C4-2B (cell line): Measurements from ENCODE around the gene NEU1.

Experiments
- H3K27ac ChIP-seq: fragments of 450-650 bp; 2 replicates; pipeline ENCODE4 v1.5.1; 2017
- ZFX ChIP-seq: fragments of 450-650 bp; IDR thresholded peaks from 2 replicates; pipeline ENCODE4 v1.6.1; 2017
- TF ChIP-seq, protein P1 (sequence below): fragments of 450-650 bp; conservative IDR thresholded peaks from 2 replicates; pipeline ENCODE4 v1.5.1; 2017; ENCODE audit warnings: mild to moderate bottlenecking

The NEU1 gene

DNA sequence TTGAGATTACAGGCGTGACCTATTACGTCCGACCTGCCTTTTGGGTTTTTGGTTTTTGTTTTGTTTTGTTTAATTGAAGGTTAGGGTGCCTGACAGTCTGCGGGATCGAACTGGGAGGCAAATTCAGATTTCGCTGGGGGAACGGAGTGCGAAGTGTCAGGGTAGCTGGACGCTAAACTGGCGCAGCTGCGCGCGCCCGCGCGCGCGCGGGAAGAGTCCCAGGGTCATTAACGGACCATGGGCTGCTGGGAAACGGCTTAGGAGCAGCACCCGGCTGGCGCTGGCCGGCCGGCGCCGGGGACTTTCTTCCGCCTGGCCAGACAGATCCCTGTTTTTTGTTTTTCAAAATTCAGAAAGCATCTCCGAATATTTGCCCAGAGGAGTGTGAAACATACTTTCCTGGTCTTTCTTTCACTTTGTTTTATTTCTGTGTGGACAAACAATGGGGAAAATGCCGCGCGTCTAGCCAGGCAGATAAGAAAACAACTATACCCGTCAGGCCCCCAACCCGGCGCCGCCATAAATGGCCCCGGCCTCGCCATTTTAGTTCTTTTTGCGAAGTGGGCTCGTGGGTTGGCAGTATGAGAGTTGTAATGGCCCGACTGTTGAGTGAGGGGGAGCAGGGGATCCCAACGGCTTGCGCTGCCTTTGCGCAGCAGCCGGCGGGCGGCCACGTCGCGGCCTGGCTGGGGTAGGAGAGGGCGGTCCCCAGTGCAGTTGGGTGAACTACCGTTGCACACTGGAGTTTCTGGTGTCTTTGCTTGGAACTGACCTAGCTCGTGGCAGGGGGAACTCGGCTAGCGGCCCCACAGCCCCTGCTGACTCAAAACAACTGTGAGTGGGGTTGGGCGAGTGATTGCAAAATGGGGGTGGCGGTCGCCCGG is 28.0 kb downstream of the NEU1 start:
- TF ChIP-seq, protein P1, sequence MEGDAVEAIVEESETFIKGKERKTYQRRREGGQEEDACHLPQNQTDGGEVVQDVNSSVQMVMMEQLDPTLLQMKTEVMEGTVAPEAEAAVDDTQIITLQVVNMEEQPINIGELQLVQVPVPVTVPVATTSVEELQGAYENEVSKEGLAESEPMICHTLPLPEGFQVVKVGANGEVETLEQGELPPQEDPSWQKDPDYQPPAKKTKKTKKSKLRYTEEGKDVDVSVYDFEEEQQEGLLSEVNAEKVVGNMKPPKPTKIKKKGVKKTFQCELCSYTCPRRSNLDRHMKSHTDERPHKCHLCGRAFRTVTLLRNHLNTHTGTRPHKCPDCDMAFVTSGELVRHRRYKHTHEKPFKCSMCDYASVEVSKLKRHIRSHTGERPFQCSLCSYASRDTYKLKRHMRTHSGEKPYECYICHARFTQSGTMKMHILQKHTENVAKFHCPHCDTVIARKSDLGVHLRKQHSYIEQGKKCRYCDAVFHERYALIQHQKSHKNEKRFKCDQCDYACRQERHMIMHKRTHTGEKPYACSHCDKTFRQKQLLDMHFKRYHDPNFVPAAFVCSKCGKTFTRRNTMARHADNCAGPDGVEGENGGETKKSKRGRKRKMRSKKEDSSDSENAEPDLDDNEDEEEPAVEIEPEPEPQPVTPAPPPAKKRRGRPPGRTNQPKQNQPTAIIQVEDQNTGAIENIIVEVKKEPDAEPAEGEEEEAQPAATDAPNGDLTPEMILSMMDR, result no peak
- TF ChIP-seq ZFX, result no peak
- peak overlapping the region; percentile 97 for H3K27ac ChIP-seq

DNA sequence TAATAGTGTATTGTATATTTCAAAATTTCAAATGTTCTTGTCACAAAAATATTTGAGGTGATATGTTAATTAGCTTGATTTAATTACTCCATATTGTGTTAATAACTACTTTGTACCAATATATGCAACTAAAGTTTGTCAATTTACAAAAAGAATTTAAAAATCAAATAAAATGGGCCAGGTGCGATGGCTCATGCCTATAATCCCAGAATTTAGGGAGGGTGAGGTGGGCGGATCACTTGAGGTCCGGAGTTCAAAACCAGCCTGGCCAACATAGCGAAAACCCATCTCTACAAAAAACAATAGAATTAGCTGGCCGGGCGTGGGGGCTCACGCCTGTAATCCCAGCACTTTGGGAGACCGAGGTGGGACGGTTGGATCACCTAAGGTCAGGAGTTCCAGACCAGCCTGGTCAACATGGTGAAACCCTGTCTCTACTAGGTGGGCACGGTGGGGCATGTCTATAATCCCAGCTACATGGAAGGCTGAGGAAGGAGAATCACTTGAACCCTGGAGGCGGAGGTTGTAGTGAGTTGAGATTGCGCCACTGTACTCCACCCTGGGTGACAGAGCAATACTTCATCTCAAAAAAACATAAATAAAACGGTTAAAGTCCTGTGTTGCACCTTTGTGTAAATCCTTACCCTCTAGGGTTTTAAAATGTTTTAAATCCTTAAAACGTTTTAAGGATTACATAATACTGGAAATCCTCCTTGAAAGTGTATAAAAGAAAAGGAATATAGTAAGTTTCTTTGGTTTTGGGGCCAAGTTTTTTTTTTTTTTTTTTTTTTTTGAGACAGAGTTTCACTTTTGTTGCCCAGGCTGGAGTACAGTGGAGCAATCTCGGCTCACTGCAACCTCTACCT is 31.0 kb downstream of the NEU1 start:
- TF ChIP-seq, protein P1, result no peak
- no peak for TF ChIP-seq ZFX
- peak overlapping the region; percentile 52; the same call in 1 of the 2 replicates for H3K27ac ChIP-seq

DNA sequence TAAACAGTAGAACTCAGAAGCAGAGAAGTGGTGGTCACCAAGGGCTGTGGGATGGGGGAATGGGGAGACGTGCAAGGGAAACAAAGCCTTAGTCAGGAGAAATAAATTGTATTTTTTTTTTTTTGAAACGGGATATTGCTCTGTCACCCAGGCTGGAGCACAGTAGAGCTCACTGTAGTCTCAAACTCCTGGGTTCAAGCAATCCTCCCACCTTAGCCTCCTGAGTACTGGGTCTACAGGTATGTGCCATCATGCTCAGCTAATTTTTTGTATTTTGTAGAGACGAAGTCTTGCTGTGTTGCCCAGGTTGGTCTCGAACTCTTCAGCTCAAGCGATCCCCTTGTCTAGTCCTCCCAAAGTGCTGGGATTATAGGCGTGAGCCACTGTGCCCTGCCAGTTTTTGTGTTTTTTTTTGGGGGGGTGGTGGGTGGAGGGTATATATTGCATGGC is 31.7 kb downstream of the NEU1 start:
- TF ChIP-seq, protein P1, result no peak
- no peak for TF ChIP-seq ZFX
- H3K27ac ChIP-seq, result peak overlapping the region; percentile 52

DNA sequence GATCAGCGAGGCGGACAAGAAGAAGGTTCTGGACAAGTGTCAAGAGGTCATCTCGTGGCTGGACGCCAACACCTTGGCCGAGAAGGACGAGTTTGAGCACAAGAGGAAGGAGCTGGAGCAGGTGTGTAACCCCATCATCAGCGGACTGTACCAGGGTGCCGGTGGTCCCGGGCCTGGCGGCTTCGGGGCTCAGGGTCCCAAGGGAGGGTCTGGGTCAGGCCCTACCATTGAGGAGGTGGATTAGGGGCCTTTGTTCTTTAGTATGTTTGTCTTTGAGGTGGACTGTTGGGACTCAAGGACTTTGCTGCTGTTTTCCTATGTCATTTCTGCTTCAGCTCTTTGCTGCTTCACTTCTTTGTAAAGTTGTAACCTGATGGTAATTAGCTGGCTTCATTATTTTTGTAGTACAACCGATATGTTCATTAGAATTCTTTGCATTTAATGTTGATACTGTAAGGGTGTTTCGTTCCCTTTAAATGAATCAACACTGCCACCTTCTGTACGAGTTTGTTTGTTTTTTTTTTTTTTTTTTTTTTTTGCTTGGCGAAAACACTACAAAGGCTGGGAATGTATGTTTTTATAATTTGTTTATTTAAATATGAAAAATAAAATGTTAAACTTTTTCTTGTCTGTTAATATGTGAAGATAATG is 32.9 kb downstream of the NEU1 start:
- no peak for TF ChIP-seq ZFX
- TF ChIP-seq, protein P1, result peak; percentile 57
- H3K27ac ChIP-seq, result peak overlapping the region; percentile 72

DNA sequence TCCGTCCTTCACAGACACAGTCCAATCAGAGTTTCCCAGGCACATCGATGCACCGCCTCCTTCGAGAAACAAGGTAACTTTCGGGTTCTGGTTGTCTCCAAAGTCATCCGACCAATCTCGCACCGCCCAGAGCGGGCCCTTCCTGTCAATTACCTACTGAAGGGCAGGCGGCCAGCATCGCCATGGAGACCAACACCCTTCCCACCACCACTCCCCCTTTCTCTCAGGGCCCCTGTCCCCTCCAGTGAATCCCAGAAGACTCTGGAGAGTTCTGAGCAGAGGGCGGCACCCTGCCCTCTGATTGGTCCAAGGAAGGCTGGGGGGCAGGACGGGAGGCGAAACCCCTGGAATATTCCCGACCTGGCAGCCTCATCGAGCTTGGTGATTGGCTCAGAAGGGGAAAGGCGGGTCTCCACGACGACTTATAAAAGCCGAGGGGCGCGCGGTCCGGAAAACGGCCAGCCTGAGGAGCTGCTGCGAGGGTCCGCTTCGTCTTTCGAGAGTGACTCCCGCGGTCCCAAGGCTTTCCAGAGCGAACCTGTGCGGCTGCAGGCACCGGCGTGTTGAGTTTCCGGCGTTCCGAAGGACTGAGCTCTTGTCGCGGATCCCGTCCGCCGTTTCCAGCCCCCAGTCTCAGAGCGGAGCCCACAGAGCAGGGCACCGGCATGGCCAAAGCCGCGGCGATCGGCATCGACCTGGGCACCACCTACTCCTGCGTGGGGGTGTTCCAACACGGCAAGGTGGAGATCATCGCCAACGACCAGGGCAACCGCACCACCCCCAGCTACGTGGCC is 35.1 kb downstream of the NEU1 start, which contains the start of gene HSPA1B:
HSPA1B (plus strand) TSS at position 453 of the 794 bp plus-strand sequence; CDS start at position 666, 213 bp downstream.
- H3K27ac ChIP-seq, result peak within 1 kb of the TSS; percentile 96
- TF ChIP-seq ZFX, result no peak
- TF ChIP-seq, protein P1, result no peak

DNA sequence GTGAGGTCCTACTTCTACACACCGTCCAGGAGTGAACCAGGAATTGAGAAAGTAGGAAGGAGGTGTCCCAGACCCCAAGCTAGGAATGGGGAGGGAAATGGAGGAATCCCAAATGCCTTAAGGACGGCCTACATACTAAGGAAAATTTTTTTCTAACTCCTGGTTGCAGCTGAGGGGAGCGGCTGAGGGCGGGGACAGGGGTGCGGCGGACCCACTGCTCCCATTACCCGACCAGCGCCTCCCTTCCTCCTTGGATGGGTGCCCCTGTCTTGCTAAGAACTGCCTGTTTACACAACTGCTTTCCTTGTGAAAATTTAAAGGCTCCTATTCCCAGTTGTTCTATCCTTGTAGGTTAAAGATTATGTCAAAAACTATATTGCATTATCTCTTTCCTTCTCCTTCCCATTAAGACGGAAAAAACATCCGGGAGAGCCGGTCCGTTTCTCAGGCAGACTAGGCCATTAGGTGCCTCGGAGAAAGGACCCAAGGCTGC is 35.8 kb downstream of the NEU1 start:
- TF ChIP-seq ZFX, result no peak
- TF ChIP-seq, protein P1, result no peak
- H3K27ac ChIP-seq, result peak overlapping the region; percentile 96
